H9 (cell line): ENCODE data around the gene TMEM269. TPM values are rescaled to one million over a fixed set of nuclear protein-coding genes. Genes with fewer than 3 reads are reported as not detected.

Experiments used
- DNase-seq: peaks from one replicate; pipeline ENCODE4 v3.0.0-alpha.2; 2017
- H2AFZ ChIP-seq: one replicate; pipeline ENCODE4 v1.6.1; 2013; ENCODE audit warnings: mild to moderate bottlenecking, low read length, control low read depth, moderate library complexity
- H2AK5ac ChIP-seq: 2 replicates; pipeline ENCODE4 v1.6.1; 2013; ENCODE audit warnings: low read length, control low read depth, mixed read lengths; ENCODE audit not compliant: insufficient read length
- H2BK120ac ChIP-seq: one replicate; pipeline ENCODE4 v1.6.1; 2013; ENCODE audit warnings: low read depth, mild to moderate bottlenecking, low read length, control low read depth, inconsistent platforms; ENCODE audit not compliant: poor library complexity, severe bottlenecking
- H2BK12ac ChIP-seq: 2 replicates; pipeline ENCODE4 v1.6.1; 2013; ENCODE audit warnings: low read length, control low read depth, mixed read lengths, low read depth; ENCODE audit not compliant: insufficient read length
- H2BK15ac ChIP-seq: 2 replicates; pipeline ENCODE4 v1.6.1; 2013; ENCODE audit warnings: low read depth, low read length, control low read depth
- H2BK20ac ChIP-seq: one replicate; pipeline ENCODE4 v1.6.1; 2013; ENCODE audit warnings: low read depth, mild to moderate bottlenecking, low read length, control low read depth, inconsistent platforms; ENCODE audit not compliant: poor library complexity, severe bottlenecking
- H2BK5ac ChIP-seq: 2 replicates; pipeline ENCODE4 v1.6.1; 2013; ENCODE audit warnings: low read length, control low read depth, mixed read lengths; ENCODE audit not compliant: insufficient read length
- H3K14ac ChIP-seq: 2 replicates; pipeline ENCODE4 v1.6.1; 2013; ENCODE audit warnings: low read length, control low read depth; ENCODE audit not compliant: insufficient read depth
- H3K18ac ChIP-seq: 2 replicates; pipeline ENCODE4 v1.6.1; 2013; ENCODE audit warnings: low read depth, mild to moderate bottlenecking, mixed read lengths, low read length, control low read depth; ENCODE audit not compliant: insufficient read length
- H3K23ac ChIP-seq: 2 replicates; pipeline ENCODE4 v1.6.1; 2013; ENCODE audit warnings: low read length, control low read depth, mixed read lengths, low read depth; ENCODE audit not compliant: insufficient read length
- H3K23me2 ChIP-seq: 2 replicates; pipeline ENCODE4 v1.6.1; 2013; ENCODE audit warnings: low read depth, mild to moderate bottlenecking, mixed read lengths, low read length, control low read depth; ENCODE audit not compliant: insufficient read length, poor library complexity, severe bottlenecking
- H3K27ac ChIP-seq: 2 replicates; pipeline ENCODE4 v1.5.1; 2013; ENCODE audit warnings: low read length, control low read depth, mixed read lengths, low read depth; ENCODE audit not compliant: insufficient read length
- H3K27me3 ChIP-seq: 2 replicates; pipeline ENCODE4 v1.6.1; 2013; ENCODE audit warnings: low read length, control low read depth, inconsistent platforms; ENCODE audit not compliant: insufficient read depth
- H3K4ac ChIP-seq: 2 replicates; pipeline ENCODE4 v1.6.1; 2013; ENCODE audit warnings: low read depth, mild to moderate bottlenecking, control low read depth, inconsistent platforms, low read length, moderate library complexity
- H3K4me1 ChIP-seq: 2 replicates; pipeline ENCODE4 v1.6.1; 2013; ENCODE audit warnings: low read length, control low read depth, inconsistent platforms; ENCODE audit not compliant: insufficient read depth
- H3K4me2 ChIP-seq: 2 replicates; pipeline ENCODE4 v1.6.1; 2013; ENCODE audit warnings: low read length, control low read depth, mixed read lengths; ENCODE audit not compliant: insufficient read length, insufficient read depth
- H3K56ac ChIP-seq: 2 replicates; pipeline ENCODE4 v1.6.1; 2013; ENCODE audit warnings: low read depth, mild to moderate bottlenecking, mixed read lengths, low read length, control low read depth; ENCODE audit not compliant: insufficient read length
- H3K79me1 ChIP-seq: 2 replicates; pipeline ENCODE4 v1.6.1; 2013; ENCODE audit warnings: low read depth, mild to moderate bottlenecking, moderate library complexity, low read length, control low read depth, inconsistent platforms; ENCODE audit not compliant: insufficient read depth, poor library complexity, severe bottlenecking
- H3K79me2 ChIP-seq: 2 replicates; pipeline ENCODE4 v1.6.1; 2013; ENCODE audit warnings: low read length, control low read depth, inconsistent platforms; ENCODE audit not compliant: insufficient read depth
- H3K9ac ChIP-seq: 2 replicates; pipeline ENCODE4 v1.6.1; 2013; ENCODE audit warnings: low read length, control low read depth, mixed read lengths; ENCODE audit not compliant: insufficient read length; ENCODE audit errors: extremely low read depth
- H3K9me3 ChIP-seq: one replicate; pipeline ENCODE4 v1.6.1; 2013; ENCODE audit warnings: low read depth, low read length, inconsistent platforms; ENCODE audit not compliant: control insufficient read depth
- H3T11ph ChIP-seq: one replicate; pipeline ENCODE4 v1.6.1; 2013; ENCODE audit warnings: mild to moderate bottlenecking, low read length, control low read depth, inconsistent platforms
- H4K20me1 ChIP-seq: one replicate; pipeline ENCODE4 v1.6.1; 2013; ENCODE audit not compliant: control insufficient read depth, insufficient read length, insufficient read depth
- H4K5ac ChIP-seq: 2 replicates; pipeline ENCODE4 v1.6.1; 2013; ENCODE audit warnings: low read depth, mild to moderate bottlenecking, mixed read lengths, low read length, control low read depth; ENCODE audit not compliant: insufficient read length
- H4K8ac ChIP-seq: replicated peaks from 2 replicates; pipeline ENCODE4 v1.6.1; 2013; ENCODE audit warnings: low read length, control low read depth, mixed read lengths, low read depth; ENCODE audit not compliant: insufficient read length
- H4K91ac ChIP-seq: 2 replicates; pipeline ENCODE4 v1.6.1; 2013; ENCODE audit warnings: low read depth, mild to moderate bottlenecking, moderate library complexity, mixed read lengths, low read length, control low read depth; ENCODE audit not compliant: insufficient read length
- H3K27ac Mint-ChIP-seq, 3 experiments: 2 replicates in 2 of 3; 3 replicates in 1 of 3; pipeline ENCODE4 v1.8.0; 2020 to 2021; ENCODE audit warnings: mixed read lengths in 3 of 3, mild to moderate bottlenecking in 1 of 3, moderate library complexity in 1 of 3
- H3K27me3 Mint-ChIP-seq: 2 replicates; pipeline ENCODE4 v1.8.0; 2021; ENCODE audit warnings: low read depth, mild to moderate bottlenecking, moderate library complexity, mixed read lengths
- H3K36me3 Mint-ChIP-seq, 3 experiments: 2 replicates in 2 of 3; 3 replicates in 1 of 3; pipeline ENCODE4 v1.8.0; 2020 to 2021; ENCODE audit warnings: low read depth in 3 of 3, mixed read lengths in 3 of 3; ENCODE audit not compliant: insufficient read depth in 1 of 3
- H3K4me1 Mint-ChIP-seq, 2 experiments: 2 replicates each; pipeline ENCODE4 v1.8.0; 2020; ENCODE audit warnings: mixed read lengths in 2 of 2
- H3K4me3 Mint-ChIP-seq, 2 experiments: 2 replicates in 1 of 2; 3 replicates in 1 of 2; pipeline ENCODE4 v1.8.0; 2020 to 2021; ENCODE audit warnings: mild to moderate bottlenecking in 2 of 2, mixed read lengths in 2 of 2, moderate library complexity in 1 of 2
- H3K9me3 Mint-ChIP-seq, 2 experiments: 2 replicates in 1 of 2; 3 replicates in 1 of 2; pipeline ENCODE4 v1.8.0; 2020; ENCODE audit warnings: mild to moderate bottlenecking in 2 of 2, mixed read lengths in 2 of 2, moderate library complexity in 1 of 2
- WGBS: extraction: QIAGEN DNeasy Blood & Tissue Kit; methylation state at CpG from one replicate; pipeline ENCODE4 v1.1.7; 2013; ENCODE audit warnings: missing lambda C conversion rate, low lambda C conversion rate, mixed read lengths; ENCODE audit not compliant: insufficient read length; ENCODE audit errors: extremely low coverage; 5-methylcytosine and 5-hydroxymethylcytosine counted together
- total RNA-seq: library from RNA; stranded (reverse); gene quantifications from 2 replicates; pipeline ENCODE4 v1.2.1, GENCODE V29; 2021
- TF ChIP-seq, protein P1 (sequence below): fragments of 200-600 bp; sonication (generic); conservative IDR thresholded peaks from 3 replicates; pipeline ENCODE4 v1.8.0; 2021; ENCODE audit warnings: antibody characterized with exemption, mild to moderate bottlenecking

The TMEM269 gene
- total RNA-seq, 1 experiment from 2014 or later: 0.17 TPM

GRCh38 chr1:42825036-42825851 lies 40.5 kb downstream of the TMEM269 start:
- H3T11ph ChIP-seq: no peak overlapping the region
- Mint-ChIP-seq H3K27me3 (no peaks in the 10 kb centered on the region), H3K4me3 (no peak overlapping the region), H3K36me3 (no peaks in the 10 kb centered on the region; a peak in 1 of 7 replicates), H3K4me1 (peaks cover 17% of the 10 kb centered on the region in 2 experiments), H3K9me3 (no peaks in the 10 kb centered on the region), H3K27ac (peak overlapping the region in 1 of 3 experiments; percentile 40; a peak in 2 of 7 replicates)
- H2AK5ac ChIP-seq: no peak overlapping the region
- no peak overlapping the region for H3K56ac ChIP-seq
- H3K27ac ChIP-seq: no peak overlapping the region
- H3K14ac ChIP-seq: no peak overlapping the region
- H3K27me3 ChIP-seq: no peaks in the 10 kb centered on the region
- no peak overlapping the region for H2BK15ac ChIP-seq
- no peaks in the 10 kb centered on the region for H3K23me2 ChIP-seq
- H3K79me1 ChIP-seq: no peaks in the 10 kb centered on the region
- no peak overlapping the region for H2BK20ac ChIP-seq
- no peak overlapping the region for H2AFZ ChIP-seq
- H3K18ac ChIP-seq: no peak overlapping the region
- no CpG with 5 or more reads among the region's 10 CpGs for WGBS
- no peaks in the 10 kb centered on the region; the same call in 1 of the 2 replicates for H3K4me1 ChIP-seq
- no peak overlapping the region for H3K4me2 ChIP-seq
- no peak overlapping the region for H2BK120ac ChIP-seq
- no peak overlapping the region for H3K9ac ChIP-seq
- no peaks in the 10 kb centered on the region; the same call in 1 of the 2 replicates for H3K79me2 ChIP-seq
- H3K23ac ChIP-seq: no peak overlapping the region
- TF ChIP-seq, protein P1, sequence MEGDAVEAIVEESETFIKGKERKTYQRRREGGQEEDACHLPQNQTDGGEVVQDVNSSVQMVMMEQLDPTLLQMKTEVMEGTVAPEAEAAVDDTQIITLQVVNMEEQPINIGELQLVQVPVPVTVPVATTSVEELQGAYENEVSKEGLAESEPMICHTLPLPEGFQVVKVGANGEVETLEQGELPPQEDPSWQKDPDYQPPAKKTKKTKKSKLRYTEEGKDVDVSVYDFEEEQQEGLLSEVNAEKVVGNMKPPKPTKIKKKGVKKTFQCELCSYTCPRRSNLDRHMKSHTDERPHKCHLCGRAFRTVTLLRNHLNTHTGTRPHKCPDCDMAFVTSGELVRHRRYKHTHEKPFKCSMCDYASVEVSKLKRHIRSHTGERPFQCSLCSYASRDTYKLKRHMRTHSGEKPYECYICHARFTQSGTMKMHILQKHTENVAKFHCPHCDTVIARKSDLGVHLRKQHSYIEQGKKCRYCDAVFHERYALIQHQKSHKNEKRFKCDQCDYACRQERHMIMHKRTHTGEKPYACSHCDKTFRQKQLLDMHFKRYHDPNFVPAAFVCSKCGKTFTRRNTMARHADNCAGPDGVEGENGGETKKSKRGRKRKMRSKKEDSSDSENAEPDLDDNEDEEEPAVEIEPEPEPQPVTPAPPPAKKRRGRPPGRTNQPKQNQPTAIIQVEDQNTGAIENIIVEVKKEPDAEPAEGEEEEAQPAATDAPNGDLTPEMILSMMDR: no peak
- no peak overlapping the region for H4K91ac ChIP-seq
- H3K4ac ChIP-seq: no peak overlapping the region
- no peak overlapping the region for H2BK12ac ChIP-seq
- no peaks in the 10 kb centered on the region for H4K20me1 ChIP-seq
- DNase-seq: no peak
- no peak overlapping the region for H2BK5ac ChIP-seq
- no peak overlapping the region for H4K5ac ChIP-seq
- no peak overlapping the region for H4K8ac ChIP-seq
- no peaks in the 10 kb centered on the region for H3K9me3 ChIP-seq
